ENCODE results near the gene PPP2R1B. TPM values are rescaled to one million over a fixed set of nuclear protein-coding genes. Genes with fewer than 3 reads are reported as not detected.

Gene PPP2R1B
- total and polyA plus RNA-seq, 2 donors (not counting 3 experiments of a cell fraction or from before 2014, with no cell fraction given) = 18.0 to 50.8 TPM

DNA sequence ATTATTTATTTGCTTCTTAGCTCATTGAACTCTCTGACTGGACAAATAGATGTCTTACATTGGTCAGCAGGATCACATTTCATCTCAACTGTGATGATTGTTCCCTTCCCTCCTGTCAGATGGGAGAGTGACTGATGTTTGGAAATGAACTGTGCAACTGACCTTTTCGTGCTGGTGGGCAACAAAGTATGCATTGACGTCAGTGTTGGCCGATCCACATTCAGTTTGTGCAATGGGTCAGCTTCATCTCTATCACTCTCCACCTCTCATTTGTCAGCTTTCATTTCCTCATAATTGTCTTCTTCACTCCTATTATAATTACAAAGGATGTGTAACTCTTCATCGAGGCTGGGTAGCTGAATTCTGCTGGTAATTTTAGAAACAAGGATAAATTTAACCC lies 71.3 kb downstream of the PPP2R1B start:
- FAIRE-seq (no peak), DNase-seq (ENCODE audit: low read depth, low spot score) (peak; percentile 26)
- Histone ChIP-seq H3K9ac (replicated peaks; ENCODE audit: extremely low read depth, insufficient read depth, low read length) (no peak overlapping the region), H3K9me1 (replicated peaks; ENCODE audit: control insufficient read depth, extremely low read depth, insufficient read depth, low read length) (no peaks in the 10 kb centered on the region), H3K4me2 (ENCODE audit: insufficient read depth, low read length) (no peak overlapping the region), H3K4me1 (ENCODE audit: control insufficient read depth, extremely low read depth, insufficient read depth, low read length) (no peaks in the 10 kb centered on the region), H3K27me3 (ENCODE audit: control insufficient read depth in 2 of 2, insufficient read depth in 2 of 2, low read length in 2 of 2) (no peaks in the 10 kb centered on the region), H3K36me3 (ENCODE audit: control insufficient read depth in 2 of 2, extremely low read depth in 1 of 2, insufficient read depth in 2 of 2, low read length in 2 of 2) (no peaks in the 10 kb centered on the region), H3K9me3 (replicated peaks; ENCODE audit: control insufficient read depth, insufficient read depth, low read length) (no peaks in the 10 kb centered on the region), H3K27ac (ENCODE audit: insufficient read depth, low read depth, low read length) (no peak overlapping the region), H2AFZ (ENCODE audit: low read depth, low read length) (no peak overlapping the region), H3K4me3 (replicated peaks in 1 of 3; ENCODE audit: insufficient read depth in 1 of 3, low read depth in 1 of 3, low read length in 3 of 3) (no peak overlapping the region), H3K79me2 (ENCODE audit: control insufficient read depth, insufficient read depth, low read length) (no peaks in the 10 kb centered on the region), H4K20me1 (replicated peaks; ENCODE audit: control insufficient read depth, extremely low read depth, insufficient read depth, low read length) (no peaks in the 10 kb centered on the region)
- intact Hi-C loops (cut with micrococcal nuclease) = no loop called here
- BruUV-seq (replicated peaks) = no TSS peak
- TF ChIP-seq JUN (IDR thresholded peaks at IDR 0.05; ENCODE audit: borderline replicate concordance, insufficient read depth, insufficient read length, low read depth) (no peak), GATA2 (IDR thresholded peaks at IDR 0.05; ENCODE audit: insufficient read depth, insufficient read length, low read depth, low read length) (no peak), EZH2 (IDR thresholded peaks at IDR 0.05; ENCODE audit: borderline replicate concordance, low read depth, low read length, severe bottlenecking) (no peak), MYC (IDR thresholded peaks at IDR 0.05; ENCODE audit: low read depth, low read length) (no peak), FOS (IDR thresholded peaks at IDR 0.05; ENCODE audit: borderline replicate concordance, insufficient read depth, low read length) (no peak), MAX (IDR thresholded peaks at IDR 0.05; ENCODE audit: insufficient read depth, insufficient read length) (no peak), CTCF (IDR thresholded peaks at IDR 0.05; ENCODE audit: extremely low read depth in 1 of 2, insufficient read depth in 1 of 2, low read depth in 1 of 2, low read length in 2 of 2) (no peak), POLR2AphosphoS5 (IDR thresholded peaks at IDR 0.05; ENCODE audit: insufficient read depth, low read depth, low read length) (no peak), POLR2A (IDR thresholded peaks at IDR 0.05; ENCODE audit: low read depth, low read length) (no peak)
- dilution Hi-C loops (cut with MboI; ENCODE audit: extremely low pct_ligation_motif_present, low sequenced_read_pairs) = no loop called here
- POLR2A ChIA-PET = no interaction called here
- CTCF ChIA-PET = interaction anchor here (0.8 to 2.5 kb wide), 3 partner anchors 9 to 90 kb away, joined by 3 to 11 read pairs (median 4); no protein-coding TSS in a partner anchor
